ENCODE measurements around the gene SLC29A2. TPM values are rescaled to one million over a fixed set of nuclear protein-coding genes. Genes with fewer than 3 reads are reported as not detected.

SLC29A2 gene
- total RNA-seq, 1 experiment from 2014 or later, result 39.7 TPM

DNA sequence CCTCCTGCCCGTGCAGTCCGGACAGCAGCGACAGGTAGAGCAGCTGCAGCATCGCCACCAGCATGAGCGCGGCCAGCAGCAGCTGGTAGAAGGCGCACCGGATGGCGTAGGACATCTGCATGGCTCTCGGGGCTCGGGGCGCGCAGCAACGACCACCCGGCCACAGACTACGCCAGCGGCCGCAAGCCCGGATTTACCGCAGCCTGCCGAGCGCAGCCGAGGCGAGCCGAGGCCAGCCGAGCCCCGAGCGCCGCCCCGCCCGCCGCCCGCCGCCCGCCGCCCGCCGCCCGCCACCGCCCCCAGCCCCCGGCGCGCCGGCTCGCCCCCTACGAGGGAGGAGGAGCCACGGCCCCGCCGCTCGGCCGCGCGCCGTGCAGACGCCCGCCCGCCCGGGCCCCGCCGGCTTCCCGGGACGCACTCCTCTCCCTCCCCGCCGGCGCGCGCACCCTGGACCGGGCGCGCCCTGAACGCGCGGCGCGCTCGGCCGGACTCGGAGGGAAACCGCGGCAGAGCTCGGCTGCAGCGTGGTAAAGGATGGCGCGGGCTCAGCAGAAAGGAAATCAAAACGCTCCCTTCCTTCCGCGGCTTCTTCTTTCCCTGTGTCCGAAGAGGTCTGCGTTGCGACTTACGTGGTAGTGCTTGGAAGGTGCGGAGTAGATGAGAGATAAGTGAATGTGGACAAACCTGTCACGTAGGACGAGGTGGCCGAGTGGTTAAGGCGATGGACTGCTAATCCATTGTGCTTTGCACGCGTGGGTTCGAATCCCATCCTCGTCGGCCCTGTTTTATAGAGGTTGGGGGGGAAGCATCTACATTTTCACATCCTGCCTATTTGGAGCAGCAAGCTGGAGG lies 23.9 kb downstream of the SLC29A2 start, which contains the start of gene B4GAT1 (continued):
- TF ChIP-seq TCF7L2 (IDR thresholded peaks at IDR 0.05; ENCODE audit: borderline replicate concordance, extremely low read depth, insufficient read depth, insufficient read length) (no peak), YY1 (IDR thresholded peaks at IDR 0.05; ENCODE audit: extremely low read depth, insufficient replicate concordance, low read depth, low read length) (peak; percentile 39)
- TF ChIP-seq, protein P1, sequence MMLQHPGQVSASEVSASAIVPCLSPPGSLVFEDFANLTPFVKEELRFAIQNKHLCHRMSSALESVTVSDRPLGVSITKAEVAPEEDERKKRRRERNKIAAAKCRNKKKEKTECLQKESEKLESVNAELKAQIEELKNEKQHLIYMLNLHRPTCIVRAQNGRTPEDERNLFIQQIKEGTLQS (IDR thresholded peaks at IDR 0.05), result peak; percentile 100; the same call in 1 of the 2 replicates

DNA sequence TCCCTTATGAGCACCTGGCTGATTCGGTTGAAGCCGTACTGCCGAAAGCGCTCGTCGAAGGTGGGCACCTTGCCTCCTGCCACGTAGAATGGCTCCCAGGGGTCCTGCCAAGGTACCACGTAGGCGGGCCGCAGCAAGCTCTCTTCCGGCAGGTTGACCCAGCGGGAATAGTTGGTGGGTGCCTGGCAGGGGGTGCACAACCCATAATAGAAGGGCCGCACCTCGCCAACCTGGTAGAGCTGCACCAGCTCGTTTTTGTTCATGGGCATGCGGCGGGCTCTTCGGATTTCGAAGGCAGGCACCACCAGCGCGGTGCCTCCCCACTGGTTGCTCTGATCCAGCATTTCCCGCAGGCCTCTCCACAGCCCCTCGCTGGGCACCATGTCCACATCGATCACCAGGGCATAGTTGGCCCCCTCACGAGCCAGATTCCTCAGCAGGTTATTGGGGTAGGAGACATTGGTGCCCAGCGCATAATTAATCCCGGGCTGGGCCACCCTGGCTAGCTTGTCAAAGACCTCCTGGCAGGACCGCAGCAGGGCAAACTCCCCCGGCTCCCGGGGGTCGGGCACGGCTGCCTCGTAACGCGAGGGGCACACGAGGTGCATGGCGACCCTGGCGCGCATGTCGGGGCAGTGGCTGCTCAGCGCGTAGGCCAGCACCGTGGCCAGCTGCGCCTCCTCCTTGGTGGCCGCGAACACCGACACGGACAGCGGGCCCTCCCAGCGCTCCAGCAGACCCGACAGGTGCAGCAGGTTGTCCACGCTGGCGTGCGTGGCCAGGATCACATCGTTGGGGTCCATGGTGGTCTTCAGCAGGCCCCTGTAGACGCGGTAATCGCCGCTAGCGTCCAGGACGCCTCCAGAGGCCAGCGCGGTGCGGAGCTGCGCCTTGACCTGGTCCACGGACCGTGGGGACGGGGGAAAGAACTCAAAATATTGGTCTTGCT lies 24.8 kb downstream of the SLC29A2 start:
- ChIA-PET POLR2A (no interaction called here), CTCF (interaction anchor here (2.1 kb wide), 1 partner anchor 34 kb away, joined by 4 read pairs; no protein-coding TSS in a partner anchor), RAD21 (ENCODE audit: low non-redundant PET in 1 of 2, low total read pairs in 2 of 2, uncharacterized antibody in 2 of 2, unreplicated experiment in 2 of 2) (no interaction called here)
- no peak overlapping the region for H2AFZ ChIP-seq (ENCODE audit: low read depth, low read length, poor library complexity, severe bottlenecking)
- peaks cover 22% of the 10 kb centered on the region for H3K79me2 ChIP-seq (ENCODE audit: insufficient read depth, low read length)
- peaks cover 14 to 37% of the 10 kb centered on the region in 2 experiments for H3K4me1 ChIP-seq (ENCODE audit: control insufficient read depth in 1 of 2, insufficient read depth in 2 of 2, low read length in 2 of 2)
- DNase-seq (ENCODE audit: low read depth, low spot score) (no peak), ATAC-seq (no peak)
- H3K4me2 ChIP-seq (ENCODE audit: low read length), result peak overlapping the region; percentile 89
- no peaks in the 10 kb centered on the region for H3K9me3 ChIP-seq (ENCODE audit: control insufficient read depth in 1 of 2, insufficient read depth in 1 of 2, low read depth in 1 of 2, low read length in 2 of 2)
- peak overlapping the region; percentile 57; the same call in 1 of the 2 replicates for H3K27ac ChIP-seq (ENCODE audit: low read depth, low read length)
- intact Hi-C loops (cut with micrococcal nuclease), result no loop called here
- peak overlapping the region; percentile 46 to 53 for H3K4me3 ChIP-seq (replicated peaks in 1 of 2; ENCODE audit: low read depth in 1 of 2, low read length in 2 of 2)
- H4K20me1 ChIP-seq (ENCODE audit: insufficient read depth), result no peaks in the 10 kb centered on the region
- no peaks in the 10 kb centered on the region for H3K9me2 ChIP-seq (ENCODE audit: insufficient read depth)
- TF ChIP-seq SIN3A (IDR thresholded peaks at IDR 0.05; ENCODE audit: low read depth), result no peak
- no peak for TF ChIP-seq POLR2AphosphoS5 (IDR thresholded peaks at IDR 0.05; ENCODE audit: low read depth, low read length)
- no peak for TF ChIP-seq ZNF274 (IDR thresholded peaks at IDR 0.05; ENCODE audit: low read depth, low read length)
- TF ChIP-seq EGR1 (IDR thresholded peaks at IDR 0.05; ENCODE audit: low read depth), result no peak
- TF ChIP-seq JUND (IDR thresholded peaks at IDR 0.05), result no peak
- TF ChIP-seq CEBPB (IDR thresholded peaks at IDR 0.05; ENCODE audit: low read depth), result no peak
- TF ChIP-seq, protein P2, sequence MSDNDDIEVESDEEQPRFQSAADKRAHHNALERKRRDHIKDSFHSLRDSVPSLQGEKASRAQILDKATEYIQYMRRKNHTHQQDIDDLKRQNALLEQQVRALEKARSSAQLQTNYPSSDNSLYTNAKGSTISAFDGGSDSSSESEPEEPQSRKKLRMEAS (IDR thresholded peaks at IDR 0.05), result no peak
- TF ChIP-seq, protein P1 (IDR thresholded peaks at IDR 0.05), result no peak
- no peak for TF ChIP-seq EZH2phosphoT487 (IDR thresholded peaks at IDR 0.05; ENCODE audit: borderline replicate concordance)
- TF ChIP-seq, protein P3, sequence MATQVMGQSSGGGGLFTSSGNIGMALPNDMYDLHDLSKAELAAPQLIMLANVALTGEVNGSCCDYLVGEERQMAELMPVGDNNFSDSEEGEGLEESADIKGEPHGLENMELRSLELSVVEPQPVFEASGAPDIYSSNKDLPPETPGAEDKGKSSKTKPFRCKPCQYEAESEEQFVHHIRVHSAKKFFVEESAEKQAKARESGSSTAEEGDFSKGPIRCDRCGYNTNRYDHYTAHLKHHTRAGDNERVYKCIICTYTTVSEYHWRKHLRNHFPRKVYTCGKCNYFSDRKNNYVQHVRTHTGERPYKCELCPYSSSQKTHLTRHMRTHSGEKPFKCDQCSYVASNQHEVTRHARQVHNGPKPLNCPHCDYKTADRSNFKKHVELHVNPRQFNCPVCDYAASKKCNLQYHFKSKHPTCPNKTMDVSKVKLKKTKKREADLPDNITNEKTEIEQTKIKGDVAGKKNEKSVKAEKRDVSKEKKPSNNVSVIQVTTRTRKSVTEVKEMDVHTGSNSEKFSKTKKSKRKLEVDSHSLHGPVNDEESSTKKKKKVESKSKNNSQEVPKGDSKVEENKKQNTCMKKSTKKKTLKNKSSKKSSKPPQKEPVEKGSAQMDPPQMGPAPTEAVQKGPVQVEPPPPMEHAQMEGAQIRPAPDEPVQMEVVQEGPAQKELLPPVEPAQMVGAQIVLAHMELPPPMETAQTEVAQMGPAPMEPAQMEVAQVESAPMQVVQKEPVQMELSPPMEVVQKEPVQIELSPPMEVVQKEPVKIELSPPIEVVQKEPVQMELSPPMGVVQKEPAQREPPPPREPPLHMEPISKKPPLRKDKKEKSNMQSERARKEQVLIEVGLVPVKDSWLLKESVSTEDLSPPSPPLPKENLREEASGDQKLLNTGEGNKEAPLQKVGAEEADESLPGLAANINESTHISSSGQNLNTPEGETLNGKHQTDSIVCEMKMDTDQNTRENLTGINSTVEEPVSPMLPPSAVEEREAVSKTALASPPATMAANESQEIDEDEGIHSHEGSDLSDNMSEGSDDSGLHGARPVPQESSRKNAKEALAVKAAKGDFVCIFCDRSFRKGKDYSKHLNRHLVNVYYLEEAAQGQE (IDR thresholded peaks at IDR 0.05; ENCODE audit: low read depth), result no peak
- no peak for TF ChIP-seq RAD21 (IDR thresholded peaks at IDR 0.05; ENCODE audit: low read depth)
- no peak for TF ChIP-seq POLR2A (IDR thresholded peaks at IDR 0.05; ENCODE audit: borderline replicate concordance, extremely low read depth, insufficient read depth, insufficient read length)
- no peak for TF ChIP-seq CBX3 (IDR thresholded peaks at IDR 0.05; ENCODE audit: low read depth)
- TF ChIP-seq ELF1 (IDR thresholded peaks at IDR 0.05; ENCODE audit: borderline replicate concordance, low read depth), result no peak
- no TSS peak for BruUV-seq (replicated peaks)
- H3K36me3 ChIP-seq (ENCODE audit: control insufficient read depth in 1 of 2, insufficient read depth in 2 of 2, low read length in 2 of 2), result peaks cover 0 to 1% of the 10 kb centered on the region in 2 experiments; a peak in 2 of 4 replicates
- H3K9ac ChIP-seq (ENCODE audit: low read length), result peak overlapping the region; percentile 56
- H3K27me3 ChIP-seq (ENCODE audit: insufficient read depth, low read length), result no peaks in the 10 kb centered on the region

All from HCT116 (cell line).